ENCODE measurements around the gene TMCC2.

- TF ChIP-seq CTCF (IDR thresholded peaks at IDR 0.05) (no peak), POLR2A (IDR thresholded peaks at IDR 0.05) (no peak)
Measured at GRCh38 chr1:205199931-205200299, 27.8 kb upstream of the TMCC2 start.

Measured in Peyer's patch (tissue), 4 donors.